KMS-11 (cell line): ENCODE results near the gene RAB44.

Experiments
- H2AFZ ChIP-seq: fragments of 200-600 bp; sonication (generic); 2 replicates; pipeline ENCODE4 v1.6.1; 2016; ENCODE audit warnings: antibody characterized with exemption, mixed run types, low read depth
- H3K27ac ChIP-seq: fragments of 200-600 bp; sonication (generic); 2 replicates; pipeline ENCODE4 v1.6.1; 2016; ENCODE audit warnings: mild to moderate bottlenecking, mixed run types
- H3K27me3 ChIP-seq: fragments of 200-600 bp; sonication (generic); 2 replicates; pipeline ENCODE4 v1.6.1; 2017; ENCODE audit warnings: mild to moderate bottlenecking, low read depth, mixed run types, moderate library complexity; ENCODE audit not compliant: insufficient read depth
- H3K36me3 ChIP-seq: fragments of 200-600 bp; sonication (generic); 2 replicates; pipeline ENCODE4 v1.6.1; 2017; ENCODE audit warnings: mild to moderate bottlenecking, mixed run types; ENCODE audit not compliant: insufficient read depth
- H3K4me1 ChIP-seq: fragments of 200-600 bp; sonication (generic); 2 replicates; pipeline ENCODE4 v1.6.1; 2016; ENCODE audit warnings: mild to moderate bottlenecking, low read depth, mixed run types; ENCODE audit not compliant: poor library complexity, severe bottlenecking
- H3K4me2 ChIP-seq: fragments of 200-600 bp; sonication (generic); 2 replicates; pipeline ENCODE4 v1.7.0; 2016; ENCODE audit warnings: mild to moderate bottlenecking, mixed run types
- H3K4me3 ChIP-seq: fragments of 200-600 bp; sonication (generic); IDR thresholded peaks from 2 replicates; pipeline ENCODE4 v1.6.1; 2017; ENCODE audit warnings: low read depth, low read length, mixed read lengths; ENCODE audit not compliant: insufficient read depth
- H3K79me2 ChIP-seq: fragments of 200-600 bp; sonication (generic); 2 replicates; pipeline ENCODE4 v1.6.1; 2016; ENCODE audit warnings: low read depth, mixed run types; ENCODE audit not compliant: insufficient read depth
- H3K9ac ChIP-seq: fragments of 200-600 bp; sonication (generic); 2 replicates; pipeline ENCODE4 v1.6.1; 2016; ENCODE audit warnings: mild to moderate bottlenecking, mixed run types
- H4K20me1 ChIP-seq: fragments of 200-600 bp; sonication (generic); 2 replicates; pipeline ENCODE4 v1.6.1; 2016; ENCODE audit warnings: mild to moderate bottlenecking, mixed run types; ENCODE audit not compliant: insufficient read depth
- CTCF ChIP-seq: fragments of 200-600 bp; sonication (generic); conservative IDR thresholded peaks from 2 replicates; pipeline ENCODE4 v1.6.1; 2017; ENCODE audit warnings: low read depth, mild to moderate bottlenecking, antibody characterized with exemption, low read length, moderate library complexity, mixed read lengths

RAB44 gene

GRCh38 chr6:36698871-36699271, 1.2 kb downstream of the RAB44 start:
- H3K79me2 ChIP-seq: no peaks in the 10 kb centered on the region
- H3K4me3 ChIP-seq: no peak overlapping the region
- no peak overlapping the region for H2AFZ ChIP-seq
- no peaks in the 10 kb centered on the region for H4K20me1 ChIP-seq
- H3K36me3 ChIP-seq: no peaks in the 10 kb centered on the region
- no peak overlapping the region for H3K27ac ChIP-seq
- no peak overlapping the region for H3K9ac ChIP-seq
- H3K27me3 ChIP-seq: no peaks in the 10 kb centered on the region
- H3K4me2 ChIP-seq: no peak overlapping the region
- no peak for TF ChIP-seq CTCF
- H3K4me1 ChIP-seq: no peaks in the 10 kb centered on the region

GRCh38 chr6:36699348-36699747, 1.7 kb downstream of the RAB44 start:
- Histone ChIP-seq H3K9ac (no peak overlapping the region), H3K4me2 (no peak overlapping the region), H3K79me2 (no peaks in the 10 kb centered on the region), H3K36me3 (no peaks in the 10 kb centered on the region), H3K27ac (no peak overlapping the region), H3K27me3 (no peaks in the 10 kb centered on the region), H4K20me1 (no peaks in the 10 kb centered on the region), H3K4me3 (no peak overlapping the region), H2AFZ (no peak overlapping the region), H3K4me1 (no peaks in the 10 kb centered on the region)
- no peak for TF ChIP-seq CTCF

- Histone ChIP-seq H3K9ac (no peak overlapping the region), H3K27me3 (no peaks in the 10 kb centered on the region), H2AFZ (no peak overlapping the region), H3K27ac (no peak overlapping the region), H4K20me1 (no peaks in the 10 kb centered on the region), H3K4me1 (no peaks in the 10 kb centered on the region), H3K79me2 (no peaks in the 10 kb centered on the region), H3K4me3 (no peak overlapping the region), H3K4me2 (no peak overlapping the region), H3K36me3 (no peaks in the 10 kb centered on the region)
- TF ChIP-seq CTCF: no peak
Measured at GRCh38 chr6:36700071-36700812, 2.6 kb downstream of the RAB44 start.

GRCh38 chr6:36700831-36701230, 3.2 kb downstream of the RAB44 start:
- H4K20me1 ChIP-seq: no peaks in the 10 kb centered on the region
- H3K27ac ChIP-seq: no peak overlapping the region
- H3K4me1 ChIP-seq: no peaks in the 10 kb centered on the region
- H3K27me3 ChIP-seq: no peaks in the 10 kb centered on the region
- no peaks in the 10 kb centered on the region for H3K79me2 ChIP-seq
- no peak overlapping the region for H3K4me3 ChIP-seq
- no peaks in the 10 kb centered on the region for H3K36me3 ChIP-seq
- no peak overlapping the region for H2AFZ ChIP-seq
- no peak overlapping the region for H3K4me2 ChIP-seq
- no peak overlapping the region for H3K9ac ChIP-seq
- no peak for TF ChIP-seq CTCF
